Astrocyte (in vitro differentiated cells and primary cell): ENCODE measurements around the gene CACHD1. TPM values are rescaled to one million over a fixed set of nuclear protein-coding genes. Genes with fewer than 3 reads are reported as not detected.
A peak's percentile ranks its signal among the peaks of the same experiment; 100 is the strongest.

Source experiments
- DNase-seq: peaks from one replicate; pipeline ENCODE4 v3.0.0-alpha.2; 2010; ENCODE audit warnings: low read depth
- FAIRE-seq: peaks from 2 replicates; lab custom pipeline; 2011; peaks lifted over from hg19 to GRCh38; lab: Jason Lieb, UNC
- H2AFZ ChIP-seq: 2 replicates; pipeline ENCODE4 v1.6.0; 2012; ENCODE audit warnings: low read depth, low read length, inconsistent platforms
- H3K27ac ChIP-seq: 2 replicates; pipeline ENCODE4 v1.5.1; 2011; ENCODE audit warnings: low read depth, low read length, inconsistent platforms
- H3K27me3 ChIP-seq: 2 replicates; pipeline ENCODE4 v1.6.0; 2011; ENCODE audit warnings: low read length, inconsistent platforms; ENCODE audit not compliant: insufficient read depth
- H3K36me3 ChIP-seq: 2 replicates; pipeline ENCODE4 v1.5.1; 2011; ENCODE audit warnings: low read length, inconsistent platforms; ENCODE audit not compliant: insufficient read depth
- H3K4me1 ChIP-seq: 2 replicates; pipeline ENCODE4 v1.5.1; 2011; ENCODE audit warnings: low read length, inconsistent platforms; ENCODE audit not compliant: insufficient read depth
- H3K4me2 ChIP-seq: 2 replicates; pipeline ENCODE4 v1.6.0; 2012; ENCODE audit warnings: low read length, inconsistent platforms
- H3K4me3 ChIP-seq: 2 replicates; pipeline ENCODE4 v1.5.1; 2011; ENCODE audit warnings: low read depth, mild to moderate bottlenecking, low read length, inconsistent platforms; ENCODE audit not compliant: insufficient read depth
- H3K79me2 ChIP-seq: 2 replicates; pipeline ENCODE4 v1.6.0; 2012; ENCODE audit warnings: mild to moderate bottlenecking, low read length, inconsistent platforms; ENCODE audit not compliant: insufficient read depth
- H3K9ac ChIP-seq: 2 replicates; pipeline ENCODE4 v1.6.0; 2012; ENCODE audit warnings: mild to moderate bottlenecking, low read length, inconsistent platforms
- H3K9me3 ChIP-seq: 2 replicates; pipeline ENCODE4 v1.5.1; 2012; ENCODE audit warnings: low read depth, mild to moderate bottlenecking, low read length, inconsistent platforms; ENCODE audit not compliant: insufficient read depth
- H4K20me1 ChIP-seq: 2 replicates; pipeline ENCODE4 v1.6.0; 2012; ENCODE audit warnings: low read length, inconsistent platforms; ENCODE audit not compliant: insufficient read depth
- H3K27ac Mint-ChIP-seq: one replicate; pipeline ENCODE4 v1.8.0; 2021; ENCODE audit warnings: mild to moderate bottlenecking, mixed read lengths; ENCODE audit not compliant: unreplicated experiment
- H3K27me3 Mint-ChIP-seq: one replicate; pipeline ENCODE4 v1.8.0; 2021; ENCODE audit warnings: low read depth, mixed read lengths; ENCODE audit not compliant: unreplicated experiment
- H3K36me3 Mint-ChIP-seq: one replicate; pipeline ENCODE4 v1.8.0; 2021; ENCODE audit warnings: low read depth, mixed read lengths; ENCODE audit not compliant: unreplicated experiment
- H3K4me1 Mint-ChIP-seq: one replicate; pipeline ENCODE4 v1.8.0; 2021; ENCODE audit warnings: low read depth, mixed read lengths; ENCODE audit not compliant: unreplicated experiment
- H3K4me3 Mint-ChIP-seq: one replicate; pipeline ENCODE4 v1.8.0; 2021; ENCODE audit warnings: mild to moderate bottlenecking, moderate library complexity, mixed read lengths; ENCODE audit not compliant: unreplicated experiment
- H3K9me3 Mint-ChIP-seq: one replicate; pipeline ENCODE4 v1.8.0; 2021; ENCODE audit warnings: mild to moderate bottlenecking, mixed read lengths; ENCODE audit not compliant: unreplicated experiment
- EZH2 ChIP-seq: IDR thresholded peaks from 2 replicates; pipeline ENCODE4 v1.6.1; 2012; ENCODE audit warnings: mild to moderate bottlenecking, low read length, inconsistent platforms; ENCODE audit not compliant: insufficient read depth
- total RNA-seq: library from RNA; stranded (reverse); gene quantifications from 2 replicates; pipeline ENCODE4 v1.2.1, GENCODE V29; 2021
- TF ChIP-seq, protein P1 (sequence below): IDR thresholded peaks from 2 replicates; pipeline ENCODE4 v1.5.1; 2011; ENCODE audit warnings: low read depth, mild to moderate bottlenecking, inconsistent platforms, low read length, moderate library complexity; ENCODE audit not compliant: insufficient read depth

The CACHD1 gene
- total RNA-seq, 1 donor from 2014 or later, result 21.2 TPM

DNA sequence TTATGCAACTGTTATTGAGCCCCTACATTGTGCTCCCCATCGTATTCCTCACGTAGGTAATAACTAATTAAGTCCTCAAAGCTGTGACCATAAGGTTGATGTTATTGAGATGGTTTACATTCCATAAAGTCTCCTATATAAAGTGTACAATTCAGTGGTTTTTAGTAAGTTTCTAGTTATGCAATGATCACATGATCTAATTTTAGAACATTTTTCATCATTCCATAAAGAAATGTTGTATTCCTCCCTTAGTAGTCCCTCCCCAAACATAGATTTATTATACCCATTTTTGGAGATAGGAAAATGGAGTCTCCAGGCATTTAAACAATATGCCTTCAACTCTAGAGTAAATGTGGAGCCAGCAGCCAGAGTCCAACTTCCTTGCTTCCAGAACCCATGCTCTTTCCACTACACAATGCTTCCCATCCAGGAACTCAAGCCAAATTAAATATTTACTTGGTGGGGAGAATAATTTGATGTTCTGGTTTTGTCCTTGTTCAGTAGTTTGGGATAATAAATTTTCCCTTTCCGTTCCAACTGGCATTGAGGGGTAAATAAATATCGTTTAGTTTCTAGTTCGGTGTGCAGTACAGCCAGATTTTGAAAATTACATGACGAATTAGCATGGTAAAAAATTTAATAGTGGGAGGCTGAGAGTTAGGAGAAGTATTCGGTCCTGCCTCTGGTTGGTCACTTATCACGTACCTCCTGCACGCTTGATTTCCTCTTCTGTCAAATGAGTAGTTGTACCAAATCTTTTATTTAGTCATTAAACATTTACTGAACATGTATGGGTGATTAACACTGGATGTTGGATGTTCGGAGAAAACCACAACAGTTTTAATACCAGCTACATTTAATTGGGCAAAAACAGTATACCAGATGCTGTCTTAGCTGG lies 66.3 kb downstream of the CACHD1 start:
- no peak overlapping the region for H3K4me3 ChIP-seq
- no peaks in the 10 kb centered on the region for H3K27me3 ChIP-seq
- Mint-ChIP-seq H3K4me1 (peaks cover 29% of the 10 kb centered on the region), H3K27ac (peak overlapping the region; percentile 21), H3K27me3 (no peaks in the 10 kb centered on the region), H3K9me3 (no peaks in the 10 kb centered on the region), H3K36me3 (no peaks in the 10 kb centered on the region), H3K4me3 (no peak overlapping the region)
- peaks cover 18% of the 10 kb centered on the region for H3K4me1 ChIP-seq
- FAIRE-seq (peak; percentile 23), DNase-seq (peak; percentile 63)
- H3K36me3 ChIP-seq, result no peaks in the 10 kb centered on the region
- H3K27ac ChIP-seq, result no peak overlapping the region
- H3K9me3 ChIP-seq, result no peaks in the 10 kb centered on the region
- H3K9ac ChIP-seq, result no peak overlapping the region
- H2AFZ ChIP-seq, result no peak overlapping the region
- TF ChIP-seq, protein P1, sequence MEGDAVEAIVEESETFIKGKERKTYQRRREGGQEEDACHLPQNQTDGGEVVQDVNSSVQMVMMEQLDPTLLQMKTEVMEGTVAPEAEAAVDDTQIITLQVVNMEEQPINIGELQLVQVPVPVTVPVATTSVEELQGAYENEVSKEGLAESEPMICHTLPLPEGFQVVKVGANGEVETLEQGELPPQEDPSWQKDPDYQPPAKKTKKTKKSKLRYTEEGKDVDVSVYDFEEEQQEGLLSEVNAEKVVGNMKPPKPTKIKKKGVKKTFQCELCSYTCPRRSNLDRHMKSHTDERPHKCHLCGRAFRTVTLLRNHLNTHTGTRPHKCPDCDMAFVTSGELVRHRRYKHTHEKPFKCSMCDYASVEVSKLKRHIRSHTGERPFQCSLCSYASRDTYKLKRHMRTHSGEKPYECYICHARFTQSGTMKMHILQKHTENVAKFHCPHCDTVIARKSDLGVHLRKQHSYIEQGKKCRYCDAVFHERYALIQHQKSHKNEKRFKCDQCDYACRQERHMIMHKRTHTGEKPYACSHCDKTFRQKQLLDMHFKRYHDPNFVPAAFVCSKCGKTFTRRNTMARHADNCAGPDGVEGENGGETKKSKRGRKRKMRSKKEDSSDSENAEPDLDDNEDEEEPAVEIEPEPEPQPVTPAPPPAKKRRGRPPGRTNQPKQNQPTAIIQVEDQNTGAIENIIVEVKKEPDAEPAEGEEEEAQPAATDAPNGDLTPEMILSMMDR, result no peak
- no peak for TF ChIP-seq EZH2
- no peak overlapping the region for H3K4me2 ChIP-seq
- no peaks in the 10 kb centered on the region for H3K79me2 ChIP-seq
- peaks cover 13% of the 10 kb centered on the region for H4K20me1 ChIP-seq

DNA sequence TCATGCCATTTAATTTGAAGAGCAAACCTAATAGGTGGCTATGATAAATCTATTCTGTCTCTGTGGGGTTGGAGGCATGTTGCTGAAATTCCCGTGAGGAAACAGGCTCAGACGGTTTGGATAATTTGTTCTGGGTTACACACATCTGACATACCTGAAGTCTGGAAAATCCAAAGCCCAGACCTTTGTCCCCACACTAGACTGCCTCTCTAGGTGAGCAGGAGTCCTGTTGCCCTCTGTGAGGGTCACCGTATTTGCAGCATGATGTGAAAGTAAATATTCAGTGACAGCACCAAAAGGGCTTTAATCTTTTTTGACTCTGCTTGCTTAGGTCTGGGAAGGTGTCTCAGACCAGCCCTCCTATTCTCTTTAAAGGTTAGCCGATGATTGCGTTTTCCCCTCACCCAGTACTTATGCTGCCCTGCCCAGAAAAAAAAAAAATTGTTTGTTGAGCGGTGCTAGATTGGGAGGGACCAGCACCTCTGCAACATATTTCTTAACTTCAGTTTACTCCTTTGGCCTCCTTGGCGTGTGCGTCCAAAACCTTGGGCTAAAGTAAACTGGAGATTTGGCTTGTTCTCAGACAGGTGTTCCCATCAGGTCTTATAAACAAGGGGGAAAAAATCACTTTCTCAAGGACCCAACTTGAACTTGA lies 67.0 kb downstream of the CACHD1 start:
- Histone ChIP-seq H3K4me2 (no peak overlapping the region), H3K4me3 (no peak overlapping the region), H3K9me3 (no peaks in the 10 kb centered on the region), H3K27ac (no peak overlapping the region), H2AFZ (no peak overlapping the region), H3K9ac (no peak overlapping the region), H3K4me1 (peaks cover 18% of the 10 kb centered on the region), H3K79me2 (no peaks in the 10 kb centered on the region), H3K36me3 (no peaks in the 10 kb centered on the region), H3K27me3 (no peaks in the 10 kb centered on the region), H4K20me1 (peaks cover 13% of the 10 kb centered on the region)
- Mint-ChIP-seq H3K36me3 (no peaks in the 10 kb centered on the region), H3K27me3 (no peaks in the 10 kb centered on the region), H3K27ac (no peak overlapping the region), H3K4me1 (peaks cover 27% of the 10 kb centered on the region), H3K9me3 (no peaks in the 10 kb centered on the region), H3K4me3 (no peak overlapping the region)
- DNase-seq (no peak), FAIRE-seq (no peak)
- TF ChIP-seq, protein P1, result no peak
- no peak for TF ChIP-seq EZH2
